ENCODE results near the gene JPT2. TPM values are rescaled to one million over a fixed set of nuclear protein-coding genes. Genes with fewer than 3 reads are reported as not detected.

The JPT2 gene
- total RNA-seq, 1 experiment from 2014 or later, result 113 TPM

- Histone ChIP-seq H3K36me3 (ENCODE audit: control insufficient read depth in 1 of 2, insufficient read depth in 2 of 2, low read length in 2 of 2) (peaks cover 2 to 6% of the 10 kb centered on the region in 2 experiments; a peak in 3 of 4 replicates), H3K4me1 (ENCODE audit: control insufficient read depth in 1 of 2, insufficient read depth in 2 of 2, low read length in 2 of 2) (no peaks in the 10 kb centered on the region), H3K27ac (ENCODE audit: low read depth, low read length) (no peak overlapping the region), H3K4me3 (replicated peaks in 1 of 2; ENCODE audit: low read depth in 1 of 2, low read length in 2 of 2) (no peak overlapping the region), H3K27me3 (ENCODE audit: insufficient read depth, low read length) (no peaks in the 10 kb centered on the region), H3K79me2 (ENCODE audit: insufficient read depth, low read length) (peaks cover under 1% of the 10 kb centered on the region; the same call in 1 of the 2 replicates), H3K9me2 (ENCODE audit: insufficient read depth) (no peaks in the 10 kb centered on the region), H3K9ac (ENCODE audit: low read length) (no peak overlapping the region), H3K4me2 (ENCODE audit: low read length) (no peak overlapping the region), H4K20me1 (ENCODE audit: insufficient read depth) (no peaks in the 10 kb centered on the region), H3K9me3 (ENCODE audit: control insufficient read depth in 1 of 2, insufficient read depth in 1 of 2, low read depth in 1 of 2, low read length in 2 of 2) (peaks cover 0 to 7% of the 10 kb centered on the region in 2 experiments; a peak in 1 of 4 replicates), H2AFZ (ENCODE audit: low read depth, low read length, poor library complexity, severe bottlenecking) (no peak overlapping the region)
- no peak for DNase-seq (ENCODE audit: low read depth, low spot score)
- BruUV-seq (replicated peaks), result no TSS peak
- intact Hi-C loops (cut with micrococcal nuclease), result no loop called here
- ChIA-PET CTCF (no interaction called here), POLR2A (no interaction called here), RAD21 (ENCODE audit: low non-redundant PET in 1 of 2, low total read pairs in 2 of 2, uncharacterized antibody in 2 of 2, unreplicated experiment in 2 of 2) (no interaction called here)
- ATAC-seq, result no peak
- TF ChIP-seq CEBPB (IDR thresholded peaks at IDR 0.05; ENCODE audit: low read depth) (no peak), REST (IDR thresholded peaks at IDR 0.05; ENCODE audit: low read depth) (no peak), EZH2 (IDR thresholded peaks at IDR 0.05) (no peak), ZBTB33 (IDR thresholded peaks at IDR 0.05; ENCODE audit: extremely low read depth, insufficient replicate concordance, low read length) (no peak), FOSL1 (IDR thresholded peaks at IDR 0.05; ENCODE audit: low read depth) (no peak), JUND (IDR thresholded peaks at IDR 0.05) (no peak), EZH2phosphoT487 (IDR thresholded peaks at IDR 0.05; ENCODE audit: borderline replicate concordance) (no peak), POLR2AphosphoS5 (IDR thresholded peaks at IDR 0.05; ENCODE audit: low read depth, low read length) (no peak), EGR1 (IDR thresholded peaks at IDR 0.05; ENCODE audit: low read depth) (no peak), YY1 (IDR thresholded peaks at IDR 0.05; ENCODE audit: extremely low read depth, insufficient replicate concordance, low read depth, low read length) (no peak), CTCF (IDR thresholded peaks at IDR 0.05 in 2 of 3, conservative IDR thresholded peaks at IDR 0.05 in 1 of 3; ENCODE audit: borderline replicate concordance in 1 of 3, insufficient read depth in 1 of 3, low read depth in 2 of 3, low read length in 2 of 3) (no peak), ATF3 (IDR thresholded peaks at IDR 0.05) (no peak), CBX3 (IDR thresholded peaks at IDR 0.05; ENCODE audit: low read depth) (no peak), ELF1 (IDR thresholded peaks at IDR 0.05; ENCODE audit: borderline replicate concordance, low read depth) (no peak)
Observed at GRCh38 chr16:1731073-1731472, 53.0 kb downstream of the JPT2 start.

Data from HCT116 (cell line).